SK-N-SH (cell line): ENCODE measurements around the gene CAMSAP1. TPM values are rescaled to one million over a fixed set of nuclear protein-coding genes. Genes with fewer than 3 reads are reported as not detected.

Experiments used
- CTCF ChIA-PET: fragments of 300-600, 350-600 bp; formaldehyde crosslinking; extraction: SDS; loops from one replicate; lab custom pipeline; 2021; lab: Yijun Ruan, JAX
- POLR2A ChIA-PET: fragments of 350-600 bp; sonication (Branson Sonifier 250); formaldehyde crosslinking; extraction: SDS; loops from one replicate; lab custom pipeline; 2020; ENCODE audit warnings: antibody characterized with exemption, inconsistent platforms; lab: Yijun Ruan, JAX
- DNase-seq: peaks from one replicate; pipeline ENCODE4 v3.0.0; 2012
- H2AFZ ChIP-seq: fragments of 200-600 bp; sonication (generic); 2 replicates; pipeline ENCODE4 v1.8.1; 2016; ENCODE audit warnings: antibody characterized with exemption, mild to moderate bottlenecking, low read depth
- H3F3A ChIP-seq: fragments of 200-600 bp; sonication (generic); replicated peaks from 2 replicates; pipeline ENCODE3; 2016; ENCODE audit warnings: antibody characterized with exemption, mild to moderate bottlenecking; ENCODE audit not compliant: insufficient read depth
- H3K27ac ChIP-seq, 2 experiments: fragments of 200-500 bp in 1 of 2; fragments of 200-600 bp in 1 of 2; sonication (Bioruptor generic) in 1 of 2; sonication (generic), shearing (Covaris generic) in 1 of 2; 2 replicates each; pipeline versions ENCODE4 v1.5.1 to v1.6.1; 2014 to 2016; ENCODE audit warnings: low read depth in 2 of 2, inconsistent platforms in 1 of 2, low read length in 1 of 2, mild to moderate bottlenecking in 1 of 2, mixed read lengths in 1 of 2
- H3K27me3 ChIP-seq: fragments of 200-600 bp; sonication (generic), shearing (Covaris generic); 2 replicates; pipeline ENCODE4 v1.6.1; 2016; ENCODE audit warnings: mixed run types; ENCODE audit not compliant: insufficient read depth
- H3K36me3 ChIP-seq, 2 experiments: fragments of 200-500 bp in 1 of 2; fragments of 200-600 bp in 1 of 2; sonication (Bioruptor generic) in 1 of 2; sonication (generic) in 1 of 2; replicated peaks in 1 of 2; 2 replicates each; pipeline versions ENCODE3 to v1.5.1; 2014 to 2016; ENCODE audit warnings: low read length in 1 of 2, mild to moderate bottlenecking in 1 of 2; ENCODE audit not compliant: insufficient read depth in 2 of 2, control insufficient read depth in 1 of 2
- H3K4me1 ChIP-seq, 2 experiments: fragments of 200-500 bp in 1 of 2; fragments of 200-600 bp in 1 of 2; sonication (Bioruptor generic) in 1 of 2; sonication (generic), shearing (Covaris generic) in 1 of 2; 2 replicates each; pipeline versions ENCODE4 v1.5.1 to v1.6.1; 2014 to 2016; ENCODE audit warnings: low read depth in 1 of 2, low read length in 1 of 2, mixed run types in 1 of 2; ENCODE audit not compliant: insufficient read depth in 2 of 2, control insufficient read depth in 1 of 2
- H3K4me2 ChIP-seq: fragments of 200-600 bp; sonication (generic), shearing (Covaris generic); 2 replicates; pipeline ENCODE4 v1.6.1; 2017; ENCODE audit warnings: mixed run types
- H3K4me3 ChIP-seq, 2 experiments: fragments of 200-500 bp in 1 of 2; fragments of 200-600 bp in 1 of 2; sonication (Bioruptor generic) in 1 of 2; sonication (generic), shearing (Covaris generic) in 1 of 2; 2 replicates each; pipeline versions ENCODE4 v1.5.1 to v1.8.1; 2014 to 2016; ENCODE audit warnings: low read depth in 2 of 2, inconsistent platforms in 1 of 2, low read length in 1 of 2, mild to moderate bottlenecking in 1 of 2, mixed read lengths in 1 of 2, moderate library complexity in 1 of 2
- H3K79me2 ChIP-seq: fragments of 200-600 bp; sonication (generic); 2 replicates; pipeline ENCODE4 v1.8.1; 2017; ENCODE audit warnings: mild to moderate bottlenecking; ENCODE audit not compliant: insufficient read depth
- H3K9ac ChIP-seq: fragments of 200-600 bp; sonication (generic); 2 replicates; pipeline ENCODE4 v1.6.1; 2017; ENCODE audit warnings: mixed run types
- H3K9me2 ChIP-seq: fragments of 200-600 bp; sonication (generic); 2 replicates; pipeline ENCODE4 v1.6.1; 2017; ENCODE audit warnings: mixed run types
- H3K9me3 ChIP-seq: fragments of 200-600 bp; sonication (generic); 2 replicates; pipeline ENCODE4 v1.6.1; 2017; ENCODE audit warnings: mixed run types, mild to moderate bottlenecking, moderate library complexity
- H4K20me1 ChIP-seq: fragments of 200-600 bp; sonication (generic); 2 replicates; pipeline ENCODE4 v1.6.1; 2017; ENCODE audit warnings: mild to moderate bottlenecking, mixed run types; ENCODE audit not compliant: insufficient read depth
- CHD2 ChIP-seq: fragments of 150-350 bp; IDR thresholded peaks from 2 replicates; pipeline ENCODE4 v1.6.1; 2018; ENCODE audit warnings: low read length; ENCODE audit not compliant: partially characterized antibody
- ELF1 ChIP-seq: IDR thresholded peaks from 2 replicates; pipeline ENCODE4 v1.4.0; 2012
- EP300 ChIP-seq, 2 experiments: IDR thresholded peaks; 2 replicates each; pipeline versions ENCODE4 v1.4.0 to v1.6.1; 2012; ENCODE audit warnings: borderline replicate concordance in 1 of 2, low read depth in 1 of 2, low read length in 1 of 2
- FOSL2 ChIP-seq: IDR thresholded peaks from 2 replicates; pipeline ENCODE4 v1.4.0; 2012; ENCODE audit warnings: low read depth, mild to moderate bottlenecking, moderate library complexity, borderline replicate concordance
- FOXJ3 ChIP-seq: sonication (generic); formaldehyde crosslinking; IDR thresholded peaks from 2 replicates; pipeline ENCODE4 v1.5.1; 2020; ENCODE audit warnings: mild to moderate bottlenecking, missing genetic modification reagents
- FOXM1 ChIP-seq: IDR thresholded peaks from 2 replicates; pipeline ENCODE4 v1.4.0; 2012; ENCODE audit warnings: low read depth, mild to moderate bottlenecking
- MEF2A ChIP-seq: IDR thresholded peaks from 2 replicates; pipeline ENCODE4 v1.4.0; 2012; ENCODE audit warnings: low read depth, borderline replicate concordance
- NRF1 ChIP-seq: IDR thresholded peaks from 2 replicates; pipeline ENCODE4 v1.6.1; 2012; ENCODE audit warnings: low read depth, mild to moderate bottlenecking, low read length
- POLR2AphosphoS5 ChIP-seq: IDR thresholded peaks from 2 replicates; pipeline ENCODE4 v1.6.1; 2012; ENCODE audit warnings: low read depth, low read length
- RAD21 ChIP-seq: IDR thresholded peaks from 2 replicates; pipeline ENCODE4 v1.6.1; 2012; ENCODE audit warnings: mild to moderate bottlenecking, low read length
- SIN3A ChIP-seq: IDR thresholded peaks from 2 replicates; pipeline ENCODE4 v1.6.1; 2012; ENCODE audit warnings: low read depth, mild to moderate bottlenecking, low read length, moderate library complexity, borderline replicate concordance
- SMC3 ChIP-seq: IDR thresholded peaks from 2 replicates; pipeline ENCODE4 v1.6.1; 2012; ENCODE audit warnings: low read depth, low read length, improper control_type of control experiment
- TCF12 ChIP-seq: IDR thresholded peaks from 2 replicates; pipeline ENCODE4 v1.4.0; 2012
- TEAD4 ChIP-seq: IDR thresholded peaks from 2 replicates; pipeline ENCODE4 v1.4.0; 2012; ENCODE audit warnings: mild to moderate bottlenecking, borderline replicate concordance; ENCODE audit not compliant: insufficient read depth
- WGBS: methylation state at CpG from one replicate; pipeline ENCODE4 v1.1.6; 2017; ENCODE audit warnings: low lambda C conversion rate; 5-methylcytosine and 5-hydroxymethylcytosine counted together
- polyA plus RNA-seq, 3 experiments: library from polyadenylated mRNA; depleted of rRNA; stranded (reverse); fragments of >200 nt; gene quantifications; 2 replicates each; pipeline ENCODE4 v1.2.3, GENCODE V29; 2012
- TF ChIP-seq, protein P1 (sequence below): fragments of 150-350 bp; IDR thresholded peaks from 2 replicates; pipeline ENCODE4 v1.6.1; 2017; ENCODE audit warnings: antibody characterized with exemption, low read length, low read depth, borderline replicate concordance
- TF ChIP-seq, protein P2 (sequence below): IDR thresholded peaks from 2 replicates; pipeline ENCODE4 v1.6.1; 2012; ENCODE audit warnings: mild to moderate bottlenecking, low read depth, low read length, moderate library complexity
- TF ChIP-seq, protein P3 (sequence below): fragments of 200-600 bp; sonication (generic); IDR thresholded peaks from 2 replicates; pipeline ENCODE4 v1.6.1; 2017; ENCODE audit warnings: antibody characterized with exemption, mild to moderate bottlenecking, moderate library complexity
- TF ChIP-seq, protein P4 (sequence below): IDR thresholded peaks from 2 replicates; pipeline ENCODE4 v1.4.0; 2012; ENCODE audit warnings: low read depth, borderline replicate concordance
- TF ChIP-seq, protein P5 (sequence below): IDR thresholded peaks from 2 replicates; pipeline ENCODE4; 2012

CAMSAP1 gene
- polyA plus RNA-seq, 1 of the 3 experiments (the other 2 are of a cell fraction), result 8.9 TPM

DNA sequence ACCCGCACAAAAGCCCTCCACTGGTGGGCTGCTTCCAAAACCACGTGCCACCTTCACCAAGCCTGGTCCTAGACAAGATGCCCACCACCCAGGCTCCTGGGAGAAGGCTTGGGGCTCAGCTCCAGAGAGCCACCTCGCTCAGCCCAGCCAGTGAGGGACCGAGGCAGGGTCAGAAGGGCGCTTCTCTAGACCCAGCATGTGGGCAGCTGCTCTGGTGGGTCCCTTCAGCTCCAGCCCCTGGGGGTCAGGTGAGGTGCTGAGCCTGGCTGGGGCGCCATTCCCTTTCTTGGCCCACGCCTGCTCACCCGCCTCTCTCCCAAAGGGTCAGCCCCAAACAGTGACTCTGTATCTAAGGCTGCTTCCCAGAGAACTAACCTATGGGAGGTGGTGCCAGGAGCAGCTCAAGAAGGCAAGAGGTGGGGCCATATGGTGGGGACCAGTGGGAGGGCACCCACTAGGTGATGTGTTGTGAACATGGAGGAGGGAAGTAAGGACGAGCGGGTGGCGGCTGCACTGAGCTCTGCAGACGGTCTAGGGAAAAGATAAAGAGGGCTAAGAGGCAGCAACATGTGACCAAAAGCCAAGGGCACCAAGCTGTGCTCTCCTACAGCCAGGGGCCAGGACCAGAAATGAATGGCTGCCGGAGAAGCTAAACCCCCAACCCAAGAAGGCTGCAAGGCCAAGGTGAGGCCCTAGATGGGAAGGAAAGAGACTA is 79.3 kb downstream of the CAMSAP1 start:
- H3K27me3 ChIP-seq, result no peaks in the 10 kb centered on the region
- peaks cover 23 to 28% of the 10 kb centered on the region in 2 experiments for H3K36me3 ChIP-seq
- H3K9me2 ChIP-seq, result no peaks in the 10 kb centered on the region
- no peaks in the 10 kb centered on the region for H3K9me3 ChIP-seq
- no peak overlapping the region for H3K4me3 ChIP-seq
- POLR2A ChIA-PET, result no interaction called here
- no peak overlapping the region for H3K27ac ChIP-seq
- H3F3A ChIP-seq, result no peaks in the 10 kb centered on the region
- no peak for DNase-seq
- no peaks in the 10 kb centered on the region for H3K4me1 ChIP-seq
- no peak for TF ChIP-seq TEAD4
- TF ChIP-seq FOXJ3 (CRISPR knock-in tag), result no peak
- TF ChIP-seq POLR2AphosphoS5, result no peak
- no peak for TF ChIP-seq FOXM1
- no peak for TF ChIP-seq RAD21
- no peak for TF ChIP-seq SIN3A
- no peak for TF ChIP-seq ELF1
- TF ChIP-seq MEF2A, result no peak
- TF ChIP-seq, protein P1, sequence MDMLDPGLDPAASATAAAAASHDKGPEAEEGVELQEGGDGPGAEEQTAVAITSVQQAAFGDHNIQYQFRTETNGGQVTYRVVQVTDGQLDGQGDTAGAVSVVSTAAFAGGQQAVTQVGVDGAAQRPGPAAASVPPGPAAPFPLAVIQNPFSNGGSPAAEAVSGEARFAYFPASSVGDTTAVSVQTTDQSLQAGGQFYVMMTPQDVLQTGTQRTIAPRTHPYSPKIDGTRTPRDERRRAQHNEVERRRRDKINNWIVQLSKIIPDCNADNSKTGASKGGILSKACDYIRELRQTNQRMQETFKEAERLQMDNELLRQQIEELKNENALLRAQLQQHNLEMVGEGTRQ, result no peak
- TF ChIP-seq EP300 (IDR thresholded peaks at IDR 0.05; ENCODE audit: borderline replicate concordance in 1 of 2, low read depth in 1 of 2, low read length in 1 of 2), result no peak
- no peak for TF ChIP-seq CHD2
- no peak for TF ChIP-seq NRF1
- no peak for TF ChIP-seq FOSL2
- TF ChIP-seq, protein P2, sequence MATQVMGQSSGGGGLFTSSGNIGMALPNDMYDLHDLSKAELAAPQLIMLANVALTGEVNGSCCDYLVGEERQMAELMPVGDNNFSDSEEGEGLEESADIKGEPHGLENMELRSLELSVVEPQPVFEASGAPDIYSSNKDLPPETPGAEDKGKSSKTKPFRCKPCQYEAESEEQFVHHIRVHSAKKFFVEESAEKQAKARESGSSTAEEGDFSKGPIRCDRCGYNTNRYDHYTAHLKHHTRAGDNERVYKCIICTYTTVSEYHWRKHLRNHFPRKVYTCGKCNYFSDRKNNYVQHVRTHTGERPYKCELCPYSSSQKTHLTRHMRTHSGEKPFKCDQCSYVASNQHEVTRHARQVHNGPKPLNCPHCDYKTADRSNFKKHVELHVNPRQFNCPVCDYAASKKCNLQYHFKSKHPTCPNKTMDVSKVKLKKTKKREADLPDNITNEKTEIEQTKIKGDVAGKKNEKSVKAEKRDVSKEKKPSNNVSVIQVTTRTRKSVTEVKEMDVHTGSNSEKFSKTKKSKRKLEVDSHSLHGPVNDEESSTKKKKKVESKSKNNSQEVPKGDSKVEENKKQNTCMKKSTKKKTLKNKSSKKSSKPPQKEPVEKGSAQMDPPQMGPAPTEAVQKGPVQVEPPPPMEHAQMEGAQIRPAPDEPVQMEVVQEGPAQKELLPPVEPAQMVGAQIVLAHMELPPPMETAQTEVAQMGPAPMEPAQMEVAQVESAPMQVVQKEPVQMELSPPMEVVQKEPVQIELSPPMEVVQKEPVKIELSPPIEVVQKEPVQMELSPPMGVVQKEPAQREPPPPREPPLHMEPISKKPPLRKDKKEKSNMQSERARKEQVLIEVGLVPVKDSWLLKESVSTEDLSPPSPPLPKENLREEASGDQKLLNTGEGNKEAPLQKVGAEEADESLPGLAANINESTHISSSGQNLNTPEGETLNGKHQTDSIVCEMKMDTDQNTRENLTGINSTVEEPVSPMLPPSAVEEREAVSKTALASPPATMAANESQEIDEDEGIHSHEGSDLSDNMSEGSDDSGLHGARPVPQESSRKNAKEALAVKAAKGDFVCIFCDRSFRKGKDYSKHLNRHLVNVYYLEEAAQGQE, result no peak
- no peak for TF ChIP-seq TCF12
- TF ChIP-seq, protein P3, sequence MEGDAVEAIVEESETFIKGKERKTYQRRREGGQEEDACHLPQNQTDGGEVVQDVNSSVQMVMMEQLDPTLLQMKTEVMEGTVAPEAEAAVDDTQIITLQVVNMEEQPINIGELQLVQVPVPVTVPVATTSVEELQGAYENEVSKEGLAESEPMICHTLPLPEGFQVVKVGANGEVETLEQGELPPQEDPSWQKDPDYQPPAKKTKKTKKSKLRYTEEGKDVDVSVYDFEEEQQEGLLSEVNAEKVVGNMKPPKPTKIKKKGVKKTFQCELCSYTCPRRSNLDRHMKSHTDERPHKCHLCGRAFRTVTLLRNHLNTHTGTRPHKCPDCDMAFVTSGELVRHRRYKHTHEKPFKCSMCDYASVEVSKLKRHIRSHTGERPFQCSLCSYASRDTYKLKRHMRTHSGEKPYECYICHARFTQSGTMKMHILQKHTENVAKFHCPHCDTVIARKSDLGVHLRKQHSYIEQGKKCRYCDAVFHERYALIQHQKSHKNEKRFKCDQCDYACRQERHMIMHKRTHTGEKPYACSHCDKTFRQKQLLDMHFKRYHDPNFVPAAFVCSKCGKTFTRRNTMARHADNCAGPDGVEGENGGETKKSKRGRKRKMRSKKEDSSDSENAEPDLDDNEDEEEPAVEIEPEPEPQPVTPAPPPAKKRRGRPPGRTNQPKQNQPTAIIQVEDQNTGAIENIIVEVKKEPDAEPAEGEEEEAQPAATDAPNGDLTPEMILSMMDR, result no peak
- TF ChIP-seq SMC3, result no peak
- TF ChIP-seq, protein P4, sequence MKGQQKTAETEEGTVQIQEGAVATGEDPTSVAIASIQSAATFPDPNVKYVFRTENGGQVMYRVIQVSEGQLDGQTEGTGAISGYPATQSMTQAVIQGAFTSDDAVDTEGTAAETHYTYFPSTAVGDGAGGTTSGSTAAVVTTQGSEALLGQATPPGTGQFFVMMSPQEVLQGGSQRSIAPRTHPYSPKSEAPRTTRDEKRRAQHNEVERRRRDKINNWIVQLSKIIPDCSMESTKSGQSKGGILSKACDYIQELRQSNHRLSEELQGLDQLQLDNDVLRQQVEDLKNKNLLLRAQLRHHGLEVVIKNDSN, result no peak
- TF ChIP-seq, protein P5, sequence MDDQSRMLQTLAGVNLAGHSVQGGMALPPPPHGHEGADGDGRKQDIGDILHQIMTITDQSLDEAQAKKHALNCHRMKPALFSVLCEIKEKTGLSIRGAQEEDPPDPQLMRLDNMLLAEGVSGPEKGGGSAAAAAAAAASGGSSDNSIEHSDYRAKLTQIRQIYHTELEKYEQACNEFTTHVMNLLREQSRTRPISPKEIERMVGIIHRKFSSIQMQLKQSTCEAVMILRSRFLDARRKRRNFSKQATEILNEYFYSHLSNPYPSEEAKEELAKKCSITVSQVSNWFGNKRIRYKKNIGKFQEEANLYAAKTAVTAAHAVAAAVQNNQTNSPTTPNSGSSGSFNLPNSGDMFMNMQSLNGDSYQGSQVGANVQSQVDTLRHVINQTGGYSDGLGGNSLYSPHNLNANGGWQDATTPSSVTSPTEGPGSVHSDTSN, result no peak
- CTCF ChIA-PET, result interaction anchor here (0.6 to 1.9 kb wide), 3 partner anchors 28 to 294 kb away, joined by 3 to 5 read pairs (median 3); no protein-coding TSS in a partner anchor
- WGBS, result 96% methylated on average over 10 of the region's 13 CpGs
- no peak overlapping the region for H3K9ac ChIP-seq
- peaks cover 19% of the 10 kb centered on the region; the same call in 1 of the 2 replicates for H4K20me1 ChIP-seq
- no peak overlapping the region for H3K4me2 ChIP-seq
- no peak overlapping the region for H2AFZ ChIP-seq
- H3K79me2 ChIP-seq, result peaks cover 56% of the 10 kb centered on the region
